Mesenchymal stem cell (in vitro differentiated cells and primary cell): ENCODE results near the gene SNPH.

Experiments used
- DNase-seq: peaks from one replicate; pipeline ENCODE4 v3.0.0-alpha.2; 2013
- H2AFZ ChIP-seq: one replicate; pipeline ENCODE4 v1.6.1; 2013; ENCODE audit warnings: low read depth, mild to moderate bottlenecking, control low read depth, inconsistent platforms, low read length, moderate library complexity
- H2AK5ac ChIP-seq: 2 replicates; pipeline ENCODE4 v1.6.1; 2013; ENCODE audit warnings: low read length, moderate library complexity, mild to moderate bottlenecking, inconsistent platforms; ENCODE audit not compliant: severe bottlenecking
- H2BK120ac ChIP-seq: one replicate; pipeline ENCODE4 v1.6.1; 2013; ENCODE audit warnings: low read depth, mild to moderate bottlenecking, inconsistent platforms, low read length, moderate library complexity
- H2BK12ac ChIP-seq, 2 experiments: one replicate each; pipeline ENCODE4 v1.6.1; 2013; ENCODE audit warnings: inconsistent platforms in 2 of 2, low read length in 2 of 2, mild to moderate bottlenecking in 2 of 2, moderate library complexity in 2 of 2, control low read depth in 1 of 2
- H2BK15ac ChIP-seq: one replicate; pipeline ENCODE4 v1.6.1; 2013; ENCODE audit warnings: mild to moderate bottlenecking, low read depth, inconsistent platforms; ENCODE audit not compliant: poor library complexity, severe bottlenecking
- H2BK5ac ChIP-seq: 2 replicates; pipeline ENCODE4 v1.6.1; 2013; ENCODE audit warnings: low read depth, mild to moderate bottlenecking, low read length, control low read depth, inconsistent platforms; ENCODE audit not compliant: poor library complexity, severe bottlenecking
- H3K14ac ChIP-seq, 2 experiments: one replicate each; pipeline ENCODE4 v1.6.1; 2013; ENCODE audit warnings: inconsistent platforms in 2 of 2, low read length in 2 of 2, control low read depth in 1 of 2, mild to moderate bottlenecking in 1 of 2, moderate library complexity in 1 of 2
- H3K18ac ChIP-seq, 2 experiments: one replicate each; pipeline ENCODE4 v1.6.1; 2013; ENCODE audit warnings: inconsistent platforms in 2 of 2, low read length in 2 of 2, control low read depth in 1 of 2, low read depth in 1 of 2, mild to moderate bottlenecking in 1 of 2
- H3K23ac ChIP-seq, 2 experiments: one replicate each; pipeline ENCODE4 v1.6.1; 2013; ENCODE audit warnings: inconsistent platforms in 2 of 2, low read length in 2 of 2, mild to moderate bottlenecking in 2 of 2, moderate library complexity in 2 of 2, control low read depth in 1 of 2
- H3K27ac ChIP-seq: 2 replicates; pipeline ENCODE4 v1.5.1; 2013; ENCODE audit warnings: mild to moderate bottlenecking, moderate library complexity, low read length, control low read depth, inconsistent platforms; ENCODE audit not compliant: poor library complexity, severe bottlenecking
- H3K27me3 ChIP-seq, 2 experiments: 2 replicates each; pipeline versions ENCODE4 v1.6.1 to v1.7.0; 2013; ENCODE audit warnings: low read length in 2 of 2, mild to moderate bottlenecking in 2 of 2, moderate library complexity in 2 of 2, control low read depth in 1 of 2, inconsistent platforms in 1 of 2; ENCODE audit not compliant: control insufficient read depth in 1 of 2, insufficient read depth in 1 of 2
- H3K36me3 ChIP-seq, 2 experiments: 2 replicates each; pipeline versions ENCODE4 v1.6.1 to v1.7.0; 2013; ENCODE audit warnings: low read length in 2 of 2, control low read depth in 1 of 2, inconsistent platforms in 1 of 2, low read depth in 1 of 2, mild to moderate bottlenecking in 1 of 2; ENCODE audit not compliant: insufficient read depth in 2 of 2, control insufficient read depth in 1 of 2
- H3K4ac ChIP-seq, 2 experiments: one replicate each; pipeline ENCODE4 v1.6.1; 2013; ENCODE audit warnings: inconsistent platforms in 2 of 2, low read length in 2 of 2, mild to moderate bottlenecking in 2 of 2, moderate library complexity in 2 of 2, control low read depth in 1 of 2, low read depth in 1 of 2
- H3K4me1 ChIP-seq: 2 replicates; pipeline ENCODE4 v1.6.1; 2013; ENCODE audit warnings: low read depth, low read length, control low read depth; ENCODE audit not compliant: control insufficient read depth, insufficient read depth
- H3K4me2 ChIP-seq: 2 replicates; pipeline ENCODE4 v1.6.1; 2013; ENCODE audit warnings: low read length, mild to moderate bottlenecking, inconsistent platforms; ENCODE audit not compliant: poor library complexity, severe bottlenecking
- H3K4me3 ChIP-seq, 2 experiments: 2 replicates each; pipeline versions ENCODE4 v1.5.1 to v1.7.0; 2013; ENCODE audit warnings: low read length in 2 of 2, mild to moderate bottlenecking in 2 of 2, control low read depth in 1 of 2, low read depth in 1 of 2; ENCODE audit not compliant: insufficient read depth in 1 of 2
- H3K79me1 ChIP-seq: replicated peaks from 2 replicates; pipeline ENCODE4 v1.6.1; 2013; ENCODE audit warnings: mild to moderate bottlenecking, control low read depth, low read length, inconsistent platforms; ENCODE audit not compliant: poor library complexity, severe bottlenecking
- H3K9ac ChIP-seq: 2 replicates; pipeline ENCODE4 v1.7.0; 2013; ENCODE audit warnings: mild to moderate bottlenecking, low read length, moderate library complexity
- H3K9me3 ChIP-seq: 2 replicates; pipeline ENCODE4 v1.7.0; 2013; ENCODE audit warnings: mild to moderate bottlenecking, low read length; ENCODE audit not compliant: control insufficient read depth
- H4K8ac ChIP-seq: one replicate; pipeline ENCODE4 v1.6.1; 2013; ENCODE audit warnings: inconsistent platforms, mild to moderate bottlenecking, low read length, moderate library complexity
- H4K91ac ChIP-seq: one replicate; pipeline ENCODE4 v1.6.1; 2013; ENCODE audit warnings: mild to moderate bottlenecking, low read length, inconsistent platforms
- WGBS: methylation state at CpG from one replicate; pipeline ENCODE4 v1.1.7; 2013; ENCODE audit warnings: mixed read lengths; 5-methylcytosine and 5-hydroxymethylcytosine counted together

Gene SNPH

DNA sequence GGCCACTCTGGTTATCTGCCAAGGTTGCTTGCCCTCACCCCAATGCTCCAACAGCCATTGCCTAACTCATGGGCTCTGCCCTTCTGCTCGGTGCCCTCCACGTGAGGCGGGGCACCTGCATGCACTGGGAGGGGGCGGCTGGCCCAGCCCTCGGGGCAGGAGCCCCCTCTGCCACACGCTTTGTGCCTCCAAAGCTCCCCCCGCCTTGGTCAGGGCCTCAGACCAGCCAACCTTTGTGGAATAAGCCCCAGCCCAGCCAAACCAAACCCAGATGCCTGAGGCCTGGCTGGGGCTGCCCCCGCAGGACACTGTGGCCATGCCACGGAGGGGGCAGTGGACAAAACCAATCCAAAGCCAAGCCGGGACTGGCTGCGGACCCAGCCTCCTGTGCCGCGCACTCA lies 41.5 kb downstream of the SNPH start:
- Histone ChIP-seq H3K14ac (peak overlapping the region in 1 of 2 experiments; percentile 19), H3K9ac (no peak overlapping the region), H2BK5ac (no peak overlapping the region), H4K91ac (no peak overlapping the region), H3K18ac (no peak overlapping the region), H2BK120ac (no peak overlapping the region), H2AFZ (no peak overlapping the region), H2AK5ac (no peak overlapping the region), H3K9me3 (no peaks in the 10 kb centered on the region), H3K4me1 (peaks cover 10% of the 10 kb centered on the region), H2BK12ac (no peak overlapping the region), H3K4me3 (no peak overlapping the region), H3K27me3 (no peaks in the 10 kb centered on the region), H3K4ac (no peak overlapping the region), H4K8ac (no peak overlapping the region), H3K79me1 (no peaks in the 10 kb centered on the region), H3K27ac (no peak overlapping the region), H3K23ac (no peak overlapping the region), H3K36me3 (peaks cover 13 to 66% of the 10 kb centered on the region in 2 experiments), H2BK15ac (no peak overlapping the region), H3K4me2 (no peak overlapping the region)
- 97% methylated on average over 13 of the region's 13 CpGs for WGBS
- DNase-seq = no peak

- H3K27me3 ChIP-seq = no peaks in the 10 kb centered on the region
- H2BK12ac ChIP-seq = peak overlapping the region in 1 of 2 experiments; percentile 16
- DNase-seq = no peak
- no peak overlapping the region for H3K18ac ChIP-seq
- H3K9me3 ChIP-seq = no peaks in the 10 kb centered on the region
- H3K36me3 ChIP-seq = peaks cover 13 to 62% of the 10 kb centered on the region in 2 experiments
- H2AK5ac ChIP-seq = no peak overlapping the region
- H3K23ac ChIP-seq = no peak overlapping the region
- no peak overlapping the region for H4K8ac ChIP-seq
- peaks cover 9% of the 10 kb centered on the region for H3K4me1 ChIP-seq
- no peak overlapping the region for H2BK15ac ChIP-seq
- H3K14ac ChIP-seq = no peak overlapping the region
- no peak overlapping the region for H3K4me2 ChIP-seq
- H2BK120ac ChIP-seq = no peak overlapping the region
- no peak overlapping the region for H2AFZ ChIP-seq
- H3K27ac ChIP-seq = no peak overlapping the region
- H3K4ac ChIP-seq = no peak overlapping the region
- no peak overlapping the region for H3K9ac ChIP-seq
- no peak overlapping the region for H2BK5ac ChIP-seq
- no peak overlapping the region for H4K91ac ChIP-seq
- H3K4me3 ChIP-seq = no peak overlapping the region
- WGBS = 91% methylated on average over 13 of the region's 13 CpGs
- no peaks in the 10 kb centered on the region for H3K79me1 ChIP-seq
Observed at GRCh38 chr20:1308067-1308701, 42.1 kb downstream of the SNPH start.

- Histone ChIP-seq H3K18ac (no peak overlapping the region), H2BK120ac (no peak overlapping the region), H3K36me3 (peaks cover 13 to 57% of the 10 kb centered on the region in 2 experiments), H3K4me2 (no peak overlapping the region), H4K91ac (no peak overlapping the region), H2BK5ac (no peak overlapping the region), H4K8ac (no peak overlapping the region), H2BK15ac (no peak overlapping the region), H2AFZ (no peak overlapping the region), H2AK5ac (no peak overlapping the region), H3K9ac (no peak overlapping the region), H3K4me1 (peaks cover 10% of the 10 kb centered on the region), H3K4ac (no peak overlapping the region), H3K14ac (no peak overlapping the region), H3K9me3 (no peaks in the 10 kb centered on the region), H3K4me3 (no peak overlapping the region), H2BK12ac (no peak overlapping the region), H3K79me1 (no peaks in the 10 kb centered on the region), H3K23ac (no peak overlapping the region), H3K27ac (no peak overlapping the region), H3K27me3 (no peaks in the 10 kb centered on the region)
- 94% methylated on average over 6 of the region's 9 CpGs for WGBS
- DNase-seq = no peak
Observed at GRCh38 chr20:1308702-1309095, 42.6 kb downstream of the SNPH start.

GRCh38 chr20:1309439-1309847 lies 43.3 kb downstream of the SNPH start:
- Histone ChIP-seq H3K4me2 (no peak overlapping the region), H3K4me3 (no peak overlapping the region), H3K9me3 (no peaks in the 10 kb centered on the region), H3K9ac (no peak overlapping the region), H4K91ac (peak overlapping the region; percentile 66), H3K4ac (no peak overlapping the region), H2AK5ac (no peak overlapping the region), H2AFZ (no peak overlapping the region), H3K27ac (no peak overlapping the region), H3K14ac (no peak overlapping the region), H3K27me3 (no peaks in the 10 kb centered on the region), H3K23ac (no peak overlapping the region), H2BK120ac (no peak overlapping the region), H2BK5ac (no peak overlapping the region), H3K79me1 (no peaks in the 10 kb centered on the region), H3K36me3 (peaks cover 8 to 54% of the 10 kb centered on the region in 2 experiments), H3K18ac (no peak overlapping the region), H2BK15ac (no peak overlapping the region), H4K8ac (peak overlapping the region; percentile 71), H2BK12ac (peak overlapping the region in 1 of 2 experiments; percentile 57), H3K4me1 (peaks cover 10% of the 10 kb centered on the region)
- 85% methylated on average over 12 of the region's 12 CpGs for WGBS
- no peak for DNase-seq
